GM18873 (cell line): ENCODE data around the gene APBB1IP.

ENCODE experiments used
- ATAC-seq: cut with Tn5 transposase; IDR thresholded peaks from one replicate; pipeline ENCODE4 v1.9.1; 2021; ENCODE audit warnings: mild to moderate bottlenecking, moderate library complexity, moderate number of reproducible peaks; ENCODE audit not compliant: unreplicated experiment, low FRiP score

The APBB1IP gene

DNA sequence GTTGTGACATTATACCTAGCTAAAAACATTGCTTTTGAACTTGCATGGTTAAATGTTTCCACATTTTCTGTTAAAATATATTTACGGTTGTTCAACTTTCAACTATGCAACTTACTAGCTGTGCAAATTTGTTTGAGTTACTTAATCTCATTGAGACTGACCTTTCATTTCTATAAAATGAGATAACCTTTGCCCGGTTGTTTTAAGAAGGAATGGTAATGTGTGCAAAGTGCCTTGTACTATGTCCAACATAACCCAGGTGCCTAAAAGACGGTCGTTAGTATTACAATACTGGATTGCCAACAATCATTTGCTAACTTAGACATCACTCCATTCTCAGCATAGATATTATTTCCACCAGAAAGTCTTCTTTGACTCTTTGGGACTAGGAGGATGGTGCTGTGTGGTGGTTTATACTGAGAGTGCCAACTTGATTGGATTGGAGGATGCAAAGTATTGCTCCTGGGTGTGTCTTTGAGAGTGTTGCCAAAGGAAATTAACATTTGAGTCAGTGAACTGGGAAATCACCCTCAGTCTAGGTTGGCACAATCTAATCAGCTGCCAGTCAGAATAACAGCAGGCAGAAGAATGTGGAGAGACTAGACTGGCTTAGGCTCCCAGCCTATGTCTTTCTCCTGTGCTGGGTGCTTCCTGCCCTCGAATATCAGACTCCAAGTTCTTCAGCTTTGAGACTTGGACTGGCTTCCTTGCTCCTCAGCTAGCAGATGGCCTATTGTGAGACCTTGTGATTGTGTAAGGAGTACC is 174.2 kb downstream of the APBB1IP start:
- no peak for ATAC-seq
